Left lobe of liver (tissue), 2 donors: Measurements from ENCODE around the gene LCLAT1. TPM values are rescaled to one million over a fixed set of nuclear protein-coding genes. Genes with fewer than 3 reads are reported as not detected.
A peak's percentile ranks its signal among the peaks of the same experiment; 100 is the strongest.

Experiments used
- ATAC-seq: fragments of 200-7000 bp; cut with Tn5 transposase; one replicate; pipeline ENCODE4 v1.9.1; 2020; ENCODE audit warnings: mild to moderate bottlenecking, moderate library complexity
- DNase-seq: peaks from one replicate; pipeline ENCODE4 v3.0.0-alpha.2; 2020; ENCODE audit warnings: low spot score
- total RNA-seq: library from RNA; stranded (reverse); gene quantifications from one replicate; pipeline ENCODE4 v1.2.1, GENCODE V29; 2021
- donor health status: DM: no; HTN: no; CAD: no; lungs with moderate emphysema.
- donor health status: DM: no; HTN: yes; CAD: no.

LCLAT1 gene
- total RNA-seq, 1 donor from 2014 or later = 13.9 TPM

- no peak for ATAC-seq
- peak; percentile 4 for DNase-seq
Observed at GRCh38 chr2:30686669-30687068, 239.6 kb downstream of the LCLAT1 start.

- DNase-seq (peak; percentile 37), ATAC-seq (no peak)
Observed at GRCh38 chr2:30688956-30689401, 241.9 kb downstream of the LCLAT1 start.

GRCh38 chr2:30689496-30690125 lies 242.6 kb downstream of the LCLAT1 start:
- ATAC-seq = no peak
- peak; percentile 37 for DNase-seq

DNA sequence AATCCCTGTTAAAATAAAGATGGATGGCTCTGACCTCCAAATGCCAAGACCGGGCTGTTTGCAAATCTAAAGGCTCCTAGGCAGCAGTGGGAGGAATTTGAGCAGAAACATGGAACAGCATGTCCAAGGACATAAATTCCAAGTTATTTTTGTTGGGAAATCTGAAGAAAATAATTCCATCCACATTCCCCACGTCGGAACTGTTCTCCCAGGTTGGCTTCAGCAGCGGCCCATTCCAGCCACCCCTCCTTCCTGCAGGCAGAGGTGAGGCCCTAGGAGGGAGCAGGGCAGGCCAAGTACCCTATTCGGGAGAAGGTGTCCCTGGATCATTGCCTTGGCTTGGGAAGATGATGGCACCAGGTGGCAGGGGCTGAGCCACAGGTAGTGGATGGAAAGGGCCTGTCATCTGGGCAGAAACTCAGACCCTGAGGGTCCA lies 243.1 kb downstream of the LCLAT1 start:
- DNase-seq (peak; percentile 32), ATAC-seq (no peak)

DNA sequence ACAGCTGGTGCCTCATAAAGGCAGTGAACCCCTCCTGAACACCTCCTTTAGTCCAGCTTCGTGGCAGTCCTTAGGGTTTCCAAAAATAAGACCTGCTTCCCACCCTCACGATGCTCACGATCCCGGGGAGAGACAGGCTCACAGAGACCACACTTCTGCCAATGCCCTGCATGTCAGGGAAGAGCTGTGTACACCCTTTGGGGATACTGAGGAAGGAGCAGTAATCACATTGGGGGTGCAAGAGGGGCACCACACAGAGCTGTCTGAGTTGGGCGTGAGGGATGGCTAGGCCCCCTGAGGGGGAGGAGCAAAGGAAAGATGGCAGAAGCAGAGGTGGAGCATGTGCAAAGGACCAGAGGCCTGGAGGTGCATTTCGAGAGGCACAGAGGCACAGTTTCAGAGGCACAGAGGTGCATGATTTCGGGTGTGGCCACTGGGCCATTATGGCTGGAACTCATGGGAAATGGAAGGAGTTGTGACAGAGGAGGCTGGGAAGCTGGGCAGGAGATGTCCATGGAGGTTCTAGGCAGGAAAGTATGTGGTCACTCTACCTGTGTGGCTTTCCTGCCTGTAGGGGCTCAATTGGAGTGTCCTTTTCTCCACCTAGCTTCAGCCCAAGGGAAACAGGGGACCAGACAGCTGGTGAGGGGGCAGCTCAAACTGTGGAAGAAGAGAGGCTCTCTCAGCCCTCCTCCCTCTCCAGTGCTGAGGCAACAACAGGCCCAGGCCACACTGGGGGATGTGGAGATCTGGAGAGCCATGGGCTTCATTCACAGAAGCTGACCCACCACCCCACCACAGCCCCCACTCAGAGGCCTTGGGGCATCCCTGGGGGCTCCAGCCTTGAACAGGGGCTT lies 244.3 kb downstream of the LCLAT1 start:
- ATAC-seq (no peak), DNase-seq (peak; percentile 26)

DNA sequence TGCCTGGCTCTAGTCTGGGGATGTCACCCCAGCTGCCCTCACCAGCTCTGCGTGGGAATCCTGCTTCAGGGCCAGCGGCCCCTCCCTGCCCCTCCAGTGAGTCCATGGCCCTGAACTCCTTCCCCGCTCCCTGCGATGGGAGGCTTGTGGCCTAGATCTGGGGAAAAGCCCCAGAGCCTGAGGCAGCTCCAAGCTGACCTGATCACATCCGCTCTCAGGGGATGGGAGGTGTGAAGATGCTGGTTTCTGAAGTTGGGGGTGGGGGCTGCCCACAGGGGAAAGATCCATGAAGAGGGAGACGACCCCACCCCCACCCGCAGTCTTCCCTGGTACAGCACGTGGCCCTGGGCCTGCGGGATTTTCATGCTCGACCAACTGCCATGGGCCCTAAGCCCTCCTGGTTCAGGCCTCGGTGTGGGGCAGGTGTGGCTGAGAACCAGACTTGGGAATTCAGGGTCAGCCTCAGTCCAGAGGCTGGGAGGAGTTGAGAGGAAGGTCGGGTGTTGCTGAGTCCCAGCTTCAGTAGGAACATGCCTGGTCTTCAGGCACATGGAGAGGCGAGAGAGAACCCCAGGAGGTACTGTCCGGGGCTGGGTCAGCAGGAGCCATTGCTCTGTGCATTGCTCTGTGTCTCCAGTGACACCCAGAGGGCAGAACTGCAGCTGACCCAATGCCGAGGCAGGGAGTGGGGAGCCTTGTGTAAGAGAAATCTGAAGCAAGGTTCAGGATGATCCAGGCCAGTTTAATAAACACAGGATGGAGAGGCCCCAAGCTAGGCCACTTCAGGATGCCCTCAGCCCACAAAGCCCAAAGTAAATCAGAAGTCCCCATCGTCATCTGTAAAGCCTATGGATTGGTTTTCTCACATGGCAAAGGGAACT lies 245.1 kb downstream of the LCLAT1 start:
- DNase-seq (peak; percentile 41), ATAC-seq (peak; percentile 74)

GRCh38 chr2:30692829-30693275 lies 245.8 kb downstream of the LCLAT1 start:
- DNase-seq = peak; percentile 44

More at GRCh38 chr2:30692829-30693275, 245.8 kb downstream of the LCLAT1 start:
- ATAC-seq = no peak

Other genes starting within 250 kb of the LCLAT1 start
- 7.6 TPM for gene LBH, start 215.7 kb upstream of the LCLAT1 start, total RNA-seq